ENCODE measurements around the gene NDUFA5. TPM values are rescaled to one million over a fixed set of nuclear protein-coding genes. Genes with fewer than 3 reads are reported as not detected.
A peak's percentile ranks its signal among the peaks of the same experiment; 100 is the strongest.

Gene NDUFA5
- total RNA-seq, 4 donors from 2014 or later, result 22.5 to 56.6 (median 33.5) TPM

- no peak overlapping the region for H3K27ac ChIP-seq
- WGBS, 2 donors, result 29 to 38% methylated on average over 2 of the region's 2 CpGs
- TF ChIP-seq EP300 (IDR thresholded peaks at IDR 0.05), result no peak
- TF ChIP-seq, protein P1, sequence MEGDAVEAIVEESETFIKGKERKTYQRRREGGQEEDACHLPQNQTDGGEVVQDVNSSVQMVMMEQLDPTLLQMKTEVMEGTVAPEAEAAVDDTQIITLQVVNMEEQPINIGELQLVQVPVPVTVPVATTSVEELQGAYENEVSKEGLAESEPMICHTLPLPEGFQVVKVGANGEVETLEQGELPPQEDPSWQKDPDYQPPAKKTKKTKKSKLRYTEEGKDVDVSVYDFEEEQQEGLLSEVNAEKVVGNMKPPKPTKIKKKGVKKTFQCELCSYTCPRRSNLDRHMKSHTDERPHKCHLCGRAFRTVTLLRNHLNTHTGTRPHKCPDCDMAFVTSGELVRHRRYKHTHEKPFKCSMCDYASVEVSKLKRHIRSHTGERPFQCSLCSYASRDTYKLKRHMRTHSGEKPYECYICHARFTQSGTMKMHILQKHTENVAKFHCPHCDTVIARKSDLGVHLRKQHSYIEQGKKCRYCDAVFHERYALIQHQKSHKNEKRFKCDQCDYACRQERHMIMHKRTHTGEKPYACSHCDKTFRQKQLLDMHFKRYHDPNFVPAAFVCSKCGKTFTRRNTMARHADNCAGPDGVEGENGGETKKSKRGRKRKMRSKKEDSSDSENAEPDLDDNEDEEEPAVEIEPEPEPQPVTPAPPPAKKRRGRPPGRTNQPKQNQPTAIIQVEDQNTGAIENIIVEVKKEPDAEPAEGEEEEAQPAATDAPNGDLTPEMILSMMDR (IDR thresholded peaks at IDR 0.05), result no peak
- TF ChIP-seq POLR2A (IDR thresholded peaks at IDR 0.05), result no peak
- no peaks in the 10 kb centered on the region for H3K36me3 ChIP-seq
- DNase-seq (ENCODE audit: low spot score in 2 of 2), result no peak
- no peaks in the 10 kb centered on the region for H3K27me3 ChIP-seq
- no peaks in the 10 kb centered on the region for H3K9me3 ChIP-seq
- H3K4me1 ChIP-seq, result no peaks in the 10 kb centered on the region
- H3K4me3 ChIP-seq, result no peak overlapping the region
Observed at GRCh38 chr7:123581162-123581459, 23.5 kb upstream of the NDUFA5 start.

GRCh38 chr7:123580406-123581161 lies 23.0 kb upstream of the NDUFA5 start:
- no peaks in the 10 kb centered on the region for H3K9me3 ChIP-seq
- no peak for TF ChIP-seq EP300 (IDR thresholded peaks at IDR 0.05)
- TF ChIP-seq, protein P1 (IDR thresholded peaks at IDR 0.05), result peak; percentile 24 to 49 (median 40)
- H3K4me3 ChIP-seq, result no peak overlapping the region
- no peak overlapping the region for H3K27ac ChIP-seq
- no peak for DNase-seq (ENCODE audit: low spot score in 2 of 2)
- H3K4me1 ChIP-seq, result no peaks in the 10 kb centered on the region
- H3K36me3 ChIP-seq, result no peaks in the 10 kb centered on the region
- no peaks in the 10 kb centered on the region for H3K27me3 ChIP-seq
- 27 to 51% methylated on average over 8 of the region's 8 CpGs for WGBS, 2 donors

DNA sequence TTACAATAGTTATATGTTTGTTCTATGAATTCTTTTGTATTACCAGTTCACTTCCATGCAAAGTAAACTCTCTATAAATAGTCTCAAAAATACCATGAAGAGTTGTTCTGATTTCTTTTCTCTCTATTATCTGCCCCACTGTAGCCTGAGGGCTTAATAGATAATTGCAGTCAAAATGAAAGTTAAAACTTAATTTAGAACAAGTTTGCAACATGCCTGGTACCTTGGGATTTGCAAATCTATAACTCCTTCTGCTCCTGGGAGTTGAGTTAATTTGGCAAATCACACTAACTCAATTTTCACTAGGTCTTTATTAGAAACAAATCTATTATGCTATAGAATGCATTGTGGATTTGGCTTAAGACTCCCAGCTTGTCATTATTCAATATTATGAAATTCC lies 21.8 kb upstream of the NDUFA5 start:
- DNase-seq (ENCODE audit: low spot score in 2 of 2), result no peak
- H3K9me3 ChIP-seq, result no peaks in the 10 kb centered on the region
- H3K4me3 ChIP-seq, result no peak overlapping the region
- no peaks in the 10 kb centered on the region for H3K27me3 ChIP-seq
- TF ChIP-seq, protein P1 (IDR thresholded peaks at IDR 0.05), result no peak
- H3K4me1 ChIP-seq, result no peaks in the 10 kb centered on the region
- no peak overlapping the region for H3K27ac ChIP-seq
- H3K36me3 ChIP-seq, result no peaks in the 10 kb centered on the region

GRCh38 chr7:123573896-123574467 lies 16.4 kb upstream of the NDUFA5 start:
- Histone ChIP-seq H3K27ac (no peak overlapping the region), H3K36me3 (no peaks in the 10 kb centered on the region), H3K9me3 (no peaks in the 10 kb centered on the region), H3K4me1 (no peaks in the 10 kb centered on the region), H3K27me3 (no peaks in the 10 kb centered on the region), H3K4me3 (no peak overlapping the region)
- TF ChIP-seq, protein P1 (IDR thresholded peaks at IDR 0.05), result no peak
- TF ChIP-seq POLR2A (IDR thresholded peaks at IDR 0.05) (no peak), EP300 (IDR thresholded peaks at IDR 0.05) (no peak)
- WGBS, 2 donors, result 89 to 94% methylated on average over 2 of the region's 2 CpGs
- no peak for DNase-seq (ENCODE audit: low spot score in 2 of 2)

GRCh38 chr7:123573341-123573740 lies 15.7 kb upstream of the NDUFA5 start:
- no peaks in the 10 kb centered on the region for H3K9me3 ChIP-seq
- WGBS, 2 donors, result 58 to 72% methylated on average over 3 of the region's 3 CpGs
- TF ChIP-seq POLR2A (IDR thresholded peaks at IDR 0.05) (no peak), EP300 (IDR thresholded peaks at IDR 0.05) (no peak)
- TF ChIP-seq, protein P1 (IDR thresholded peaks at IDR 0.05), result no peak

More at GRCh38 chr7:123573341-123573740, 15.7 kb upstream of the NDUFA5 start:
- no peaks in the 10 kb centered on the region for H3K36me3 ChIP-seq
- no peak overlapping the region for H3K27ac ChIP-seq
- no peaks in the 10 kb centered on the region for H3K4me1 ChIP-seq
- no peaks in the 10 kb centered on the region for H3K27me3 ChIP-seq
- no peak overlapping the region for H3K4me3 ChIP-seq
- no peak for DNase-seq (ENCODE audit: low spot score in 2 of 2)
